DND-41 (cell line): ENCODE results near the gene TWSG1.

Source experiments
- ATAC-seq: fragments of 200-7000 bp; cut with Tn5 transposase; 3 replicates; pipeline ENCODE4 v1.9.1; 2021; ENCODE audit warnings: low read depth; ENCODE audit not compliant: insufficient read depth
- DNase-seq: peaks from one replicate; pipeline ENCODE4 v3.0.0-alpha.2; 2020
- H2AFZ ChIP-seq: 2 replicates; pipeline ENCODE4 v1.6.0; 2012; ENCODE audit warnings: low read depth, low read length
- H3K27ac ChIP-seq: 2 replicates; pipeline ENCODE4 v1.5.1; 2012; ENCODE audit warnings: low read length, inconsistent platforms
- H3K27me3 ChIP-seq: fragments of 200-600 bp; sonication (generic); 2 replicates; pipeline ENCODE4 v1.6.0; 2012; ENCODE audit warnings: low read length, mild to moderate bottlenecking, inconsistent platforms; ENCODE audit not compliant: insufficient read depth, poor library complexity
- H3K36me3 ChIP-seq: 2 replicates; pipeline ENCODE4 v1.5.1; 2012; ENCODE audit warnings: low read length, inconsistent platforms; ENCODE audit not compliant: insufficient read depth
- H3K4me1 ChIP-seq: 2 replicates; pipeline ENCODE4 v1.5.1; 2012; ENCODE audit warnings: mild to moderate bottlenecking, low read length; ENCODE audit not compliant: insufficient read depth
- H3K4me2 ChIP-seq: 2 replicates; pipeline ENCODE4 v1.6.0; 2012; ENCODE audit warnings: mild to moderate bottlenecking, moderate library complexity, low read length, inconsistent platforms; ENCODE audit not compliant: insufficient read depth
- H3K4me3 ChIP-seq, 2 experiments: fragments of 200-600 bp in 1 of 2; shearing (Covaris generic) in 1 of 2; 2 replicates each; pipeline ENCODE4 v1.5.1; 2012 to 2016; ENCODE audit warnings: inconsistent platforms in 2 of 2, low read length in 2 of 2, mild to moderate bottlenecking in 2 of 2, low read depth in 1 of 2, moderate library complexity in 1 of 2
- H3K79me2 ChIP-seq: 2 replicates; pipeline ENCODE4 v1.6.0; 2012; ENCODE audit warnings: low read length, inconsistent platforms; ENCODE audit not compliant: insufficient read depth
- H3K9ac ChIP-seq: 2 replicates; pipeline ENCODE4 v1.6.0; 2012; ENCODE audit warnings: low read depth, mild to moderate bottlenecking, inconsistent platforms, low read length, moderate library complexity
- H3K9me3 ChIP-seq: 2 replicates; pipeline ENCODE4 v1.5.1; 2012; ENCODE audit warnings: low read length, moderate library complexity, mild to moderate bottlenecking, inconsistent platforms; ENCODE audit not compliant: insufficient read depth, severe bottlenecking
- H4K20me1 ChIP-seq: 2 replicates; pipeline ENCODE4 v1.6.0; 2012; ENCODE audit warnings: low read length; ENCODE audit not compliant: insufficient read depth
- CTCF ChIP-seq: IDR thresholded peaks from 2 replicates; pipeline ENCODE4 v1.5.1; 2012; ENCODE audit warnings: borderline replicate concordance, low read length, moderate library complexity, mild to moderate bottlenecking; ENCODE audit not compliant: poor library complexity, severe bottlenecking; ENCODE audit errors: extremely low read depth
- EZH2 ChIP-seq: IDR thresholded peaks from 3 replicates; pipeline ENCODE4 v1.6.1; 2012; ENCODE audit warnings: borderline replicate concordance, low read depth, mild to moderate bottlenecking, moderate library complexity, low read length, inconsistent platforms; ENCODE audit not compliant: severe bottlenecking

TWSG1 gene

GRCh38 chr18:9359796-9360195, 25.2 kb downstream of the TWSG1 start:
- H3K9ac ChIP-seq = no peak overlapping the region
- no peaks in the 10 kb centered on the region for H3K79me2 ChIP-seq
- no peak overlapping the region for H3K27ac ChIP-seq
- H3K4me2 ChIP-seq = no peak overlapping the region
- no peaks in the 10 kb centered on the region for H3K9me3 ChIP-seq
- H3K27me3 ChIP-seq = no peaks in the 10 kb centered on the region
- TF ChIP-seq CTCF (no peak), EZH2 (no peak)
- no peak for ATAC-seq
- H3K4me1 ChIP-seq = no peaks in the 10 kb centered on the region
- H3K36me3 ChIP-seq = 0 out of 2 replicates have a peak, but pooled peaks cover 5% of the 10 kb centered on the region
- H3K4me3 ChIP-seq = no peak overlapping the region
- no peak for DNase-seq
- no peak overlapping the region for H2AFZ ChIP-seq
- H4K20me1 ChIP-seq = no peaks in the 10 kb centered on the region

GRCh38 chr18:9361191-9361590, 26.6 kb downstream of the TWSG1 start:
- ATAC-seq = no peak
- TF ChIP-seq CTCF = no peak
- no peak for TF ChIP-seq EZH2
- no peak for DNase-seq
- Histone ChIP-seq H3K79me2 (no peaks in the 10 kb centered on the region), H3K9me3 (no peaks in the 10 kb centered on the region), H2AFZ (no peak overlapping the region), H3K4me3 (no peak overlapping the region), H3K4me1 (no peaks in the 10 kb centered on the region), H3K9ac (no peak overlapping the region), H3K4me2 (no peak overlapping the region), H4K20me1 (no peaks in the 10 kb centered on the region), H3K36me3 (0 out of 2 replicates have a peak, but pooled peaks cover 5% of the 10 kb centered on the region), H3K27ac (no peak overlapping the region), H3K27me3 (no peaks in the 10 kb centered on the region)

GRCh38 chr18:9362869-9363268, 28.3 kb downstream of the TWSG1 start:
- Histone ChIP-seq H3K4me1 (no peaks in the 10 kb centered on the region), H3K36me3 (peaks cover 13% of the 10 kb centered on the region), H4K20me1 (no peaks in the 10 kb centered on the region), H3K4me3 (no peak overlapping the region), H3K9ac (no peak overlapping the region), H3K27me3 (no peaks in the 10 kb centered on the region), H3K79me2 (no peaks in the 10 kb centered on the region), H3K27ac (no peak overlapping the region), H2AFZ (no peak overlapping the region), H3K4me2 (no peak overlapping the region), H3K9me3 (no peaks in the 10 kb centered on the region)
- TF ChIP-seq EZH2 (no peak), CTCF (no peak)
- DNase-seq (no peak), ATAC-seq (no peak)

- Histone ChIP-seq H3K9ac (no peak overlapping the region), H3K79me2 (no peaks in the 10 kb centered on the region), H3K4me1 (no peaks in the 10 kb centered on the region), H4K20me1 (no peaks in the 10 kb centered on the region), H3K4me3 (no peak overlapping the region), H3K27me3 (no peaks in the 10 kb centered on the region), H3K27ac (no peak overlapping the region), H3K4me2 (no peak overlapping the region), H3K36me3 (peaks cover 13% of the 10 kb centered on the region), H3K9me3 (no peaks in the 10 kb centered on the region), H2AFZ (no peak overlapping the region)
- no peak for DNase-seq
- no peak for ATAC-seq
- TF ChIP-seq CTCF = no peak
- no peak for TF ChIP-seq EZH2
These were observed 29.7 kb downstream of the TWSG1 start for GRCh38 chr18:9364242-9364641.
